ENCODE data around the gene ZNF319.
"Not testable (repeated sequence)": the region's sequence is repeated elsewhere in the genome, so short reads cannot be mapped to it uniquely, and the experiment has no call there.

The ZNF319 gene

DNA sequence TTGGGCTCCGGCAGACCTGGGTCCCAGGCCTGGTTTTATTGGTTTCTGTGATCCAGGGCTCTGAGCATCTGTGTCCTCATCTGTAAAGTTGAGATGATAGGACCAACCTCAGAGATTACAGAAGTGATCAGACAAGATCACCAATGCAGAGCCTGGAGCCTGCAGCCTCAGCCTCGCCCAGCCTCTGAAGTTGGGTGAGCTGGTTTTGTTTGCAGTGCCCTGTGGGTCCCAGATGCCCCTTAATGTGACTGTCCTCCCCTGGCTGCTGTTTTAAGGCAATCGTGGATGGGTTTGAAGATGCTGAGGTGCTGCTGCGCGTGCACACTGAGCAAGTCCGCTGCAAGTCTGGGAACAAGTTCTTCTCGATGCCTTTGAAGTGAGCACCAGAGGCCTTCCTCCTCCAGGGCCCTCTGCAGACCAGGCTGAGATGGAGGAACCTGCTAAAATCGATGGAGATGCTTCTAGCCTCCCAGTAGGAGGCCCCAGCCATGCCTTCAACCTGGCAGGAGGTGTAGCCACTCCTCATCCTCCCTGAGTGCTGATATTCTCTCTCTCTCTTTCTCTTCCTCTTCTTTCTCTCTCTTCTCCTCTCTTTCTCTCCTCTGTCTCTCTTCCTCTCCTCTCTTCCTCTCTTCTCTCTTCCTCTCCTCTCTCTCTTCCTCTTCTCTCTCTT is 19.5 kb upstream of the ZNF319 start:
- Histone ChIP-seq H3K27ac (ENCODE audit: low read depth, low read length) (no peak overlapping the region), H2AFZ (ENCODE audit: low read length, unreplicated experiment) (no peak overlapping the region), H3K36me3 (ENCODE audit: insufficient read depth, low read length) (no peaks in the 10 kb centered on the region), H3K4me1 (ENCODE audit: control insufficient read depth, insufficient read depth, low read length, unreplicated experiment) (peaks cover 29% of the 10 kb centered on the region), H3K4me3 (ENCODE audit: low read depth, low read length) (no peak overlapping the region), H3K27me3 (ENCODE audit: insufficient read depth, low read length) (no peaks in the 10 kb centered on the region), H3K79me2 (ENCODE audit: control insufficient read depth, insufficient read depth, low read length, unreplicated experiment) (no peaks in the 10 kb centered on the region)

DNA sequence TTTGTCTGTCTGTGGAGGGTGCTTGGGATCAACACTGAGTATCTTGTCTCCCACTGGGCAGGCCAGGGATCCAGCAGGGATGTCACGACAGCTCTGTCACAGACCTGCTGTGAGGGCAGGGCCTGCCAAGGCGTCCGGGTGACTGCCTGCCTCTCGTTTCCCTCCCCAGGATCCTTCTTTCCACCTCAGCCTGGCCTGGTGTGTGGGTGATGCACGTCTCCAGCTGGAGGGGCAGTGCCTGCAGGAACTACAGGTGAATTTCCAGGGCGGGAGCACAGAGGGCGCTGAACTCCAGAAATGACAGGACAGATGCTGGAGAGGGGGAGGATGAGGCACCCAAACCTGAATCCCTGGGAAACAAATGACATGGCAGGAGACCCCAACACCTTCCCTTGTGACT is 18.3 kb upstream of the ZNF319 start:
- H3K27me3 ChIP-seq (ENCODE audit: insufficient read depth, low read length) = no peaks in the 10 kb centered on the region
- no peak overlapping the region for H3K27ac ChIP-seq (ENCODE audit: low read depth, low read length)
- no peak overlapping the region for H2AFZ ChIP-seq (ENCODE audit: low read length, unreplicated experiment)
- H3K4me1 ChIP-seq (ENCODE audit: control insufficient read depth, insufficient read depth, low read length, unreplicated experiment) = peaks cover 29% of the 10 kb centered on the region
- no peaks in the 10 kb centered on the region for H3K79me2 ChIP-seq (ENCODE audit: control insufficient read depth, insufficient read depth, low read length, unreplicated experiment)
- peaks cover 6% of the 10 kb centered on the region; the same call in 1 of the 2 replicates for H3K36me3 ChIP-seq (ENCODE audit: insufficient read depth, low read length)
- H3K4me3 ChIP-seq (ENCODE audit: low read depth, low read length) = no peak overlapping the region

DNA sequence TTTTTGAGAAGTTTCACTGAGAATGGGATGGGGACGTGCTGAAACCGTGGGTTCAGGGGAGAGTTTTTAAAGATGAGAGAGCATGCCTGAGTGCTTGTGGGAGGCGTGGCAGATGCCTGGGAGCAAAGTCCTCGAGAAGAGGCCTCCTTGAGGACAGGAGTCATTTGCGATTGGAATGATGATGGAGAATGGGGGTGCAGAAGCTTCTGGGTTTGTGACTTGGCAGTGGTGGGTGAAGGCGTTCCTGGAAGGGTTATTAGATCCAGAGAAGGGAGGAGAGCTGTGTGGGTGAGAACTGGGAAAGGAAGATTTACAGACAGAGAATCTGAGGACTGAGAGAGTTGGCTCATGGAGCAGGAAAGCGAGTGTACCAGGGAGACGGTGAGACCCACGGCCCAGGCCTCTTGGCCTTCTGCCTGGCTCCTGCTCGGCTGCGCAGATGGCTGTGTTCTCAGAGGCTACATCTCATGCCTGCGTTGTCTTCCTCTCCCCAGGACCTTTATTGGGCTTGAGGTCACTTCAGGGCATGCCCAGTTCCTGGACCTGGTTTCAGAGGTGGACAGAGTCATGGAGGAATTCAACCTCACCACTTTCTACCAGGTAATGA is 16.5 kb upstream of the ZNF319 start:
- no peaks in the 10 kb centered on the region for H3K79me2 ChIP-seq (ENCODE audit: control insufficient read depth, insufficient read depth, low read length, unreplicated experiment)
- H3K4me1 ChIP-seq (ENCODE audit: control insufficient read depth, insufficient read depth, low read length, unreplicated experiment) = peaks cover 13% of the 10 kb centered on the region
- peaks cover 9% of the 10 kb centered on the region; the same call in 1 of the 2 replicates for H3K36me3 ChIP-seq (ENCODE audit: insufficient read depth, low read length)
- H3K4me3 ChIP-seq (ENCODE audit: low read depth, low read length) = no peak overlapping the region
- no peak overlapping the region for H3K27ac ChIP-seq (ENCODE audit: low read depth, low read length)
- no peak overlapping the region for H2AFZ ChIP-seq (ENCODE audit: low read length, unreplicated experiment)
- no peaks in the 10 kb centered on the region for H3K27me3 ChIP-seq (ENCODE audit: insufficient read depth, low read length)

DNA sequence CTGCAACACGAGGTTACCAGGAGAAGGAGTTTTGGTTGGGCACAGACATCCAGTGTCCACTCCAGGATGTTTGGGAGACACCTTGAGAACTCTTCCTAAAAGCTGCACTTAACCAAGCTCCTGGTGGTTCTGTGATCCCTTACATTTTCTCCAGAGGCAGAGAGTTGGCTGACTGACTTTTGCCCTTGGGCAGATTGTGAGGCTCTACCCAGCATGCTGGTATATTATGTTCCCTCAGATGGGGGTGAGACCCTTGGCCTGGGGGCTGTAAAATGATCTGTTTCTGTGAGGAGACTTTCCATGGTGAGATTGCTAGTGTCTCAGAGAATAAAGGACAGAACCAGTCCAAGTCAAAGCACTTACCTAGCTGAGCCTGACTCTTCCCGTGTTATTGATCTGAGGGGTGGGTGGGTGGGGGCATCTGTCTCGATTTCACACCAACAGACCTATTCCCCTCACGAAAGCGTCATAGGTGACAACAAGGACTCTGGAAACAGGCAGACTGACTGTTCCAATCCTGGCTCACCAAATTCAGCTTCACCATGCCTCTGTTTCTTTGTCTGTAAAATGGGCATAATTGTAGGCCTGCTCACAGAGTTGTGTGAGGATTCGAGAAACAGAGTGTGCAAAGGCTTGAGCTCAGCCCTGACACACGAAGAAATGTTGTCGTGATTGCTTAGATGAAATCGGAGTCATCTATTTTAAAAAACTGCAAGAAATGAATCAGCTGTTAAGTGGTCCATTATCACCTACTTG is 12.9 kb upstream of the ZNF319 start:
- Histone ChIP-seq H3K27ac (ENCODE audit: low read depth, low read length) (no peak overlapping the region), H3K4me1 (ENCODE audit: control insufficient read depth, insufficient read depth, low read length, unreplicated experiment) (peaks cover 12% of the 10 kb centered on the region), H3K4me3 (ENCODE audit: low read depth, low read length) (no peak overlapping the region), H3K79me2 (ENCODE audit: control insufficient read depth, insufficient read depth, low read length, unreplicated experiment) (no peaks in the 10 kb centered on the region), H2AFZ (ENCODE audit: low read length, unreplicated experiment) (no peak overlapping the region), H3K36me3 (ENCODE audit: insufficient read depth, low read length) (peaks cover 18% of the 10 kb centered on the region; the same call in 1 of the 2 replicates), H3K27me3 (ENCODE audit: insufficient read depth, low read length) (no peaks in the 10 kb centered on the region)

DNA sequence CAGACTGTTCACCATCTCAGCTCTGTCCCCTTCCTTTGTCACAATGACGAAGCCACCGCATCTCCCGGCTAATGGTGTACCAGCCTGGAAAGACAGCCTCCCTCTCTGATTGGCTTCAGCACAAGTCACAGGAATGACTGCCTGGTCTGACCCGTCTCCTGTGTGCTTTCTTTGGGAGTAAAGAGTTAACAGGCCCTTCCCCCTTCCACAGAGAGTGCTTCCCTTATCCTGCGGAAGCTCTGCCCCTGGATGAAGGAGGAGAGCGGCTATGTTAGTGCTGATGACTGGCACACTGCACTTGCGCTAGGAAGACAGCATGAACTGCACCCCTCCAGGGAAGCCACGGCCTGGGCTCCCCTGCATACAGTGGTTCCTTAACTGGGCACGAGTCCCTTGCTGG is 12.0 kb upstream of the ZNF319 start:
- Histone ChIP-seq H3K36me3 (ENCODE audit: insufficient read depth, low read length) (peaks cover 20% of the 10 kb centered on the region), H3K27me3 (ENCODE audit: insufficient read depth, low read length) (no peaks in the 10 kb centered on the region)

DNA sequence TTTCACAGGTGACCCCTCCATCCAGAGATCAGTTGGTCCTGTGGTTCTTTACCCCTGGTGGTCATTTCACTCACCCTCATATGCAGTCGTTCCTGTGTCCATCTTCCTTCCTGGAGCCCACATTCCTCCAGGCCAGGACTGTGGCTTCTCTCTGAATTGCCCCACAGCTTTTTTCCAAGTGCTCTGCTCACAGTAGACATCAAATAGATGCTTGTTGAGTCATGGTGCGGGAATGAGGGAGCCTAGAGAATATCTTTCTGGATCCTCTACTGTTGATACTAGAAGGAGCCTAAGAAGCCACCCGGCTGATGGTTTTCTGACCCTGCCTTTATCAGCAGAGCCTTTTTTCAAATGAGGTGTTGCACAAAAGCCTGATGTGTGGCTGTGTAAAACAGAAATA is 11.2 kb upstream of the ZNF319 start:
- H3K4me3 ChIP-seq (ENCODE audit: low read depth, low read length) = no peak overlapping the region
- peaks cover 12% of the 10 kb centered on the region for H3K4me1 ChIP-seq (ENCODE audit: control insufficient read depth, insufficient read depth, low read length, unreplicated experiment)
- H3K27ac ChIP-seq (ENCODE audit: low read depth, low read length) = peak overlapping the region; percentile 3; the same call in 1 of the 2 replicates
- no peaks in the 10 kb centered on the region for H3K27me3 ChIP-seq (ENCODE audit: insufficient read depth, low read length)
- peaks cover 6% of the 10 kb centered on the region for H3K79me2 ChIP-seq (ENCODE audit: control insufficient read depth, insufficient read depth, low read length, unreplicated experiment)
- no peak overlapping the region for H2AFZ ChIP-seq (ENCODE audit: low read length, unreplicated experiment)
- H3K36me3 ChIP-seq (ENCODE audit: insufficient read depth, low read length) = peaks cover 26% of the 10 kb centered on the region

More for the DNA sequence above, 12.0 kb upstream of the ZNF319 start:
- Histone ChIP-seq H2AFZ (ENCODE audit: low read length, unreplicated experiment) (no peak overlapping the region), H3K79me2 (ENCODE audit: control insufficient read depth, insufficient read depth, low read length, unreplicated experiment) (peaks cover 2% of the 10 kb centered on the region), H3K4me1 (ENCODE audit: control insufficient read depth, insufficient read depth, low read length, unreplicated experiment) (peaks cover 12% of the 10 kb centered on the region), H3K4me3 (ENCODE audit: low read depth, low read length) (no peak overlapping the region), H3K27ac (ENCODE audit: low read depth, low read length) (no peak overlapping the region)

DNA sequence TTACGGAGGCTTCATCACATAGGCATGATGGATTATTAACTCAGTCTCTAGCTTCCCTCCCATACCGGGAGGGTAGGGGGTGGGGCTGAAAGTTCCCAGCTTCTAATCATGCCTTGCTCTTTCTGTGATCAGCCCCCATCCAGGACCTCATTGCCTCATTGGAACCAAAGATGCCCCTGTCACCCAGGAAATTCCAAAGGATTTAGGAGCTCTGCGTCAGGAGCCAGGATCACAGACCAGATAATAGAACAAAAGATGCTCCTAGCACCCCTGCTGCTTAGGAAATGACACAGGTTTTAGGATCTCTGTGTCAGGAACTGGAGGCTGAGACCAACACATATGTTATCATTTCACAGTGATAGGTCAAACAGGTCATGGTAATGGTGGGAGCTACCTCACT is 10.4 kb upstream of the ZNF319 start:
- Histone ChIP-seq H3K27me3 (ENCODE audit: insufficient read depth, low read length) (no peaks in the 10 kb centered on the region), H3K27ac (ENCODE audit: low read depth, low read length) (no peak overlapping the region), H3K79me2 (ENCODE audit: control insufficient read depth, insufficient read depth, low read length, unreplicated experiment) (peaks cover 9% of the 10 kb centered on the region), H2AFZ (ENCODE audit: low read length, unreplicated experiment) (no peak overlapping the region), H3K4me3 (ENCODE audit: low read depth, low read length) (no peak overlapping the region), H3K36me3 (ENCODE audit: insufficient read depth, low read length) (peaks cover 30% of the 10 kb centered on the region), H3K4me1 (ENCODE audit: control insufficient read depth, insufficient read depth, low read length, unreplicated experiment) (peaks cover 12% of the 10 kb centered on the region)

DNA sequence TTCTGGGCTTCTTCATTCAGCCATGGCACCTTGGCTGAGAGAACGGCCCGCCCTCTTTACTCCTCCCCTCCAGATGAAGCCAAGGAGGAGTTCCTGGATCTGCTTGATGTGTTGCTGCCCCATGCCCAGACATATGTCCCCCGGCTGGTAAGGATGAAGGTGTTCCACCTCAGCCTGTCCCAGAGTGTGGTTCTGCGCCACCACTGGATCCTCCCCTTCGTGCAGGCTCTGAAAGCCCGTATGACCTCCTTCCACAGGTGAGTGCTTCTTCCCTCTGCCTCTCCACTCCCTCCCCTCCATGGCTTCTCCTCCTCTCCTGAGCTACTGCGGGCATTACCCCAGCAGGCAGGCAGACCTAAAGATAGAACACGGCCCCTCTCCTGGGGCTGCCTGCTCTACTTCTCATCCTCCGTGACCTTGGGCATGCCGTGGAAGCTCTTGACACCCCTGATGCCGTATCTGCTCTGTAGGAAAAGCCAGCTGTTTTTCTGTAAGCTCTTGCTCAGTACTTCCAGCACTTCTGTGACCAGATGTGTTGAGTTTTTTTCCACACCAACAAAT is 9.5 kb upstream of the ZNF319 start:
- H3K4me3 ChIP-seq (ENCODE audit: low read depth, low read length) = no peak overlapping the region
- no peak overlapping the region for H3K27ac ChIP-seq (ENCODE audit: low read depth, low read length)
- peaks cover 13% of the 10 kb centered on the region for H3K4me1 ChIP-seq (ENCODE audit: control insufficient read depth, insufficient read depth, low read length, unreplicated experiment)
- no peak overlapping the region for H2AFZ ChIP-seq (ENCODE audit: low read length, unreplicated experiment)
- peaks cover 32% of the 10 kb centered on the region for H3K36me3 ChIP-seq (ENCODE audit: insufficient read depth, low read length)
- peaks cover 9% of the 10 kb centered on the region for H3K79me2 ChIP-seq (ENCODE audit: control insufficient read depth, insufficient read depth, low read length, unreplicated experiment)
- H3K27me3 ChIP-seq (ENCODE audit: insufficient read depth, low read length) = no peaks in the 10 kb centered on the region

DNA sequence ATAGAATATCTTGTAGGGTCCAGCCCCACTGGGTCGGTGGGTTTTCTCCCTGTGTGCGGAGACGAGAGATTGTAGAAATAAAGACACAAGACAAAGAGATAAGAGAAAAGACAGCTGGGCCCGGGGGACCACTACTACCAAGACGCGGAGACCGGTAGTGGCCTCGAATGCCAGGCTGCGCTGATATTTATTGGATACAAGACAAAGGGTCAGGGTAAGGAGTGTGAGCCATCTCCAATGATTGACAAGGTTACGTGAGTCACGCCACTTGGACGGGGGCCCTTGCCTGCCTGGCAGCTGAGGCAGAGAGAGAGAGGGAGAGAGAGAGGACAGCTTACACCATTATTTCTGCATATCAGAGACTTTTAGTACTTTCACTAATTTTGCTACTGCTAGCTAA is 4.3 kb upstream of the ZNF319 start:
- Histone ChIP-seq H3K36me3 (ENCODE audit: insufficient read depth, low read length) (peaks cover 14% of the 10 kb centered on the region; the same call in 1 of the 2 replicates), H3K4me1 (ENCODE audit: control insufficient read depth, insufficient read depth, low read length, unreplicated experiment) (peaks cover 28% of the 10 kb centered on the region), H3K27ac (ENCODE audit: low read depth, low read length) (peak overlapping the region; percentile 23; the same call in 1 of the 2 replicates), H3K79me2 (ENCODE audit: control insufficient read depth, insufficient read depth, low read length, unreplicated experiment) (peaks cover 21% of the 10 kb centered on the region), H3K4me3 (ENCODE audit: low read depth, low read length) (0 out of 2 replicates have a peak overlapping the region, but pooled peaks have one; percentile 25)
- H3K27me3 ChIP-seq (ENCODE audit: insufficient read depth, low read length); H2AFZ ChIP-seq (ENCODE audit: low read length, unreplicated experiment): not testable (repeated sequence)

DNA sequence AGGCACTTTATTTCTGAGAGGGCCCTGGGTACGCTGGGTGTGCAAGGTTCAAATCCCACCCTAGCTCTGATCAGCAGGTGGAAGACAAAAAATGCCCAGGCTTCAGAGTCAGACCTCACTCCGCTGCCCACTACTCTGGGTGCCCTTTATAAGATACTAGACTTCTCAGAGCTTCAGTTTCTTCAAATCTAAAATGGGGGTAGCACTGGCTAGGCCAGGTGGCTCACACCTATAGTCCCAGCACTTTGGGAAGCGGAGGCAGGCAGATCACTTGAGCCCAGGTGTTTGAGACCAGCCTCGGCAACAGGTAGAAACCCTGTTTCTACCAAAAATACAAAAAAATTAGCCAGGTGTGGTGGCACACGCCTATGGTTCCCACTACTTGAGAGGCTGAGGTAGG is 2.5 kb upstream of the ZNF319 start:
- peaks cover 39% of the 10 kb centered on the region for H3K4me1 ChIP-seq (ENCODE audit: control insufficient read depth, insufficient read depth, low read length, unreplicated experiment)

More for the DNA sequence above, 2.5 kb upstream of the ZNF319 start:
- Histone ChIP-seq H3K27ac (ENCODE audit: low read depth, low read length) (no peak overlapping the region), H3K4me3 (ENCODE audit: low read depth, low read length) (no peak overlapping the region), H2AFZ (ENCODE audit: low read length, unreplicated experiment) (no peak overlapping the region), H3K27me3 (ENCODE audit: insufficient read depth, low read length) (no peaks in the 10 kb centered on the region), H3K79me2 (ENCODE audit: control insufficient read depth, insufficient read depth, low read length, unreplicated experiment) (peaks cover 32% of the 10 kb centered on the region), H3K36me3 (ENCODE audit: insufficient read depth, low read length) (peaks cover 13% of the 10 kb centered on the region; the same call in 1 of the 2 replicates)
